Activated CD4-positive, alpha-beta memory T cell treated with anti-CD3 and anti-CD28 coated beads for 36 hours (primary cell): Measurements from ENCODE around the gene NHLRC2. TPM values are rescaled to one million over a fixed set of nuclear protein-coding genes. Genes with fewer than 3 reads are reported as not detected.

Experiments used
- CTCF ChIA-PET: fragments of 350-600 bp; sonication (Branson Sonifier 250); formaldehyde crosslinking; loops from one replicate; lab custom pipeline; 2021; ENCODE audit warnings: antibody characterized with exemption, inconsistent platforms; lab: Charles Lee
- POLR2A ChIA-PET: fragments of 350-600 bp; sonication (Branson Sonifier 250); formaldehyde crosslinking; loops from one replicate; lab custom pipeline; 2021; ENCODE audit warnings: antibody characterized with exemption; lab: Charles Lee
- DNase-seq: peaks from one replicate; pipeline ENCODE4 v3.0.0-alpha.2; 2020
- H3K27ac Mint-ChIP-seq: one replicate; pipeline ENCODE4 v1.8.0; 2021; ENCODE audit warnings: mixed read lengths
- H3K27me3 Mint-ChIP-seq: one replicate; pipeline ENCODE4 v1.8.0; 2021; ENCODE audit warnings: mixed read lengths
- H3K36me3 Mint-ChIP-seq: one replicate; pipeline ENCODE4 v1.8.0; 2021; ENCODE audit warnings: mixed read lengths
- H3K4me1 Mint-ChIP-seq: one replicate; pipeline ENCODE4 v1.8.0; 2021; ENCODE audit warnings: low read depth, mixed read lengths
- H3K4me3 Mint-ChIP-seq: one replicate; pipeline ENCODE4 v1.8.0; 2021; ENCODE audit warnings: mild to moderate bottlenecking, mixed read lengths
- H3K9me3 Mint-ChIP-seq: one replicate; pipeline ENCODE4 v1.8.0; 2021; ENCODE audit warnings: mixed read lengths
- intact Hi-C: fragments of 100-400 bp; cut with micrococcal nuclease; formaldehyde crosslinking; loops from one replicate; pipeline ENCODE4 v1.15.1; 2023
- total RNA-seq, 2 experiments: library from RNA; stranded (reverse); gene quantifications; one replicate each; pipeline ENCODE4 v1.2.3, GENCODE V29; 2021

Gene NHLRC2
- total RNA-seq, 2 experiments from 2014 or later, result 21.8 to 23.7 TPM

DNA sequence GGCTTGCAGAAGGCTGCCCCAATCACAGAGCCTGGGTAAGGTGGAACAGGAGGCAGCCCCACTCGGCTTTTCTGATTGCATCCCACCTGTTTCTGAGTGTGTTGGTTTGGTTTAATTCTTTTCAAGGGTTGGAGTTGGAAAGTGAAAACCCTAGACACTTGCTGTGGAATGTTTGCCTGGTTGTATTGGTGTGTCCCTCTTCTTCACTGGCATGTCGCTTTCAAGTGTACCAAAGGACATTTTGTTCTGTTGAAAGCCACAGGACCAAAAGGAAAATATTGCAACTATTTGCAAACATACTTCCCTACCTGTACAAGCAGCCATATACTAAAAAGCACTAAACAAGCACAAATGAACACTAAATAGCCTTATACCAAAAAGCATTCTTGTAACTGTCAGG is 60.5 kb downstream of the NHLRC2 start:
- POLR2A ChIA-PET, result no interaction called here
- Mint-ChIP-seq H3K4me3 (no peak overlapping the region), H3K9me3 (no peaks in the 10 kb centered on the region), H3K27me3 (no peaks in the 10 kb centered on the region), H3K4me1 (no peaks in the 10 kb centered on the region), H3K27ac (no peak overlapping the region), H3K36me3 (peaks cover 11% of the 10 kb centered on the region)
- intact Hi-C loops, result no loop called here
- CTCF ChIA-PET, result no interaction called here
- no peak for DNase-seq

- Mint-ChIP-seq H3K9me3 (no peaks in the 10 kb centered on the region), H3K4me1 (no peaks in the 10 kb centered on the region), H3K27me3 (no peaks in the 10 kb centered on the region), H3K27ac (no peak overlapping the region), H3K36me3 (peaks cover 11% of the 10 kb centered on the region), H3K4me3 (no peak overlapping the region)
- POLR2A ChIA-PET, result no interaction called here
- CTCF ChIA-PET, result interaction anchor here (0.6 kb wide), 1 partner anchor 34 kb away, joined by 3 read pairs; no protein-coding TSS in a partner anchor
- no peak for DNase-seq
- intact Hi-C loops, result no loop called here
These were observed 61.1 kb downstream of the NHLRC2 start for GRCh38 chr10:113915540-113915939.

DNA sequence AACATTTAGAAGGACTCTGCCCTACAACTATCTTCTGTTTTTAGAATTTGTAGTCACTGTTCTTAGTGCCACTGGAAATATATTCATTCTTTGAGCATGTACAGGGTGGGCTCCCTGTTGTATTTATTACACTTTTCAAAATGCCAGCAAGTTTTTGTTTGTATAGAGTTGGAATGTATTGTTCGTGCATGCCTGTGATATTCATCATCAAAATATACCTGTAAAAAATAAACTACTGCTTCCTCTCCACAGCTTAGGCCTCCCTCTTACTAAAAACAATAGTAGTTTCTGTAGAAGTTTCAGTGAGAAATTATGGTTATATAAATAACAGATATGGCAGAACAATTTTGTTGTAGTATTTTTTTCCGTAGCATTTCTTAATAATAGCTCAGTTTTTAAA is 61.6 kb downstream of the NHLRC2 start:
- no peak overlapping the region for H3K4me3 Mint-ChIP-seq
- H3K27ac Mint-ChIP-seq, result no peak overlapping the region
- H3K9me3 Mint-ChIP-seq, result no peaks in the 10 kb centered on the region
- no peaks in the 10 kb centered on the region for H3K4me1 Mint-ChIP-seq
- ChIA-PET CTCF (interaction anchor here (0.6 kb wide), 1 partner anchor 34 kb away, joined by 3 read pairs; no protein-coding TSS in a partner anchor), POLR2A (no interaction called here)
- peaks cover 11% of the 10 kb centered on the region for H3K36me3 Mint-ChIP-seq
- no peak for DNase-seq
- intact Hi-C loops, result no loop called here
- H3K27me3 Mint-ChIP-seq, result no peaks in the 10 kb centered on the region

DNA sequence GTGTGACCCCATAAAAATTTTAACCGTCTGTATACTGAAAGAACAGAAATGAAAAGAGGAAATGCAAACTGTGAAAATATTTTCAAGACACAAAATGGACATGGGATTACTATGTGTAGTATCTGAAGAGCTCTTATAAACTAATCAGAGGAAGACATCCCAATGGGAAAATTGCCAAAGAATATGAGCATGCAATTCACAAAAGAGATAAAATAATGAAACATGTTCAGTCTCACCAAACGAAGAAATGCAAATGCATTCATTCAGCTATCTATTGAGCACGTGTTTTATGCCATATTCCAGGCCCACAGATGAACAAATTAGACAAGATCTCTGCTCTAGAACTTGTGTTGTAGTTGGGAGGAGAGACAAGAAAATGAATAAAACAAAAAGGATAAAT is 63.2 kb downstream of the NHLRC2 start:
- H3K4me3 Mint-ChIP-seq, result no peak overlapping the region
- no peaks in the 10 kb centered on the region for H3K27me3 Mint-ChIP-seq
- no peaks in the 10 kb centered on the region for H3K9me3 Mint-ChIP-seq
- no peak for DNase-seq
- ChIA-PET CTCF (no interaction called here), POLR2A (no interaction called here)
- H3K27ac Mint-ChIP-seq, result no peak overlapping the region
- no peaks in the 10 kb centered on the region for H3K4me1 Mint-ChIP-seq
- H3K36me3 Mint-ChIP-seq, result peaks cover 8% of the 10 kb centered on the region
- intact Hi-C loops, result no loop called here

- Mint-ChIP-seq H3K4me1 (no peaks in the 10 kb centered on the region), H3K27ac (no peak overlapping the region), H3K4me3 (no peak overlapping the region), H3K27me3 (peaks cover 5% of the 10 kb centered on the region), H3K36me3 (peaks cover 15% of the 10 kb centered on the region), H3K9me3 (peaks cover 9% of the 10 kb centered on the region)
- no peak for DNase-seq
- intact Hi-C loops, result loop anchor here (10.0 kb wide), 1 partner anchor 125 kb away; no protein-coding TSS in a partner anchor
- POLR2A ChIA-PET, result no interaction called here
- CTCF ChIA-PET, result no interaction called here
These were observed 65.7 kb downstream of the NHLRC2 start for GRCh38 chr10:113920114-113920513.

GRCh38 chr10:113920875-113921274 is 66.4 kb downstream of the NHLRC2 start:
- peaks cover 12% of the 10 kb centered on the region for H3K9me3 Mint-ChIP-seq
- no peak overlapping the region for H3K27ac Mint-ChIP-seq
- H3K27me3 Mint-ChIP-seq, result peaks cover 7% of the 10 kb centered on the region
- no peak overlapping the region for H3K4me3 Mint-ChIP-seq
- peaks cover 16% of the 10 kb centered on the region for H3K36me3 Mint-ChIP-seq
- H3K4me1 Mint-ChIP-seq, result no peaks in the 10 kb centered on the region
- intact Hi-C loops, result loop anchor here (10.0 kb wide), 1 partner anchor 126 kb away; no protein-coding TSS in a partner anchor
- no peak for DNase-seq
- ChIA-PET POLR2A (no interaction called here), CTCF (no interaction called here)

GRCh38 chr10:113921561-113922370 is 67.3 kb downstream of the NHLRC2 start:
- intact Hi-C loops, result loop anchor here (10.0 kb wide), 1 partner anchor 127 kb away; no protein-coding TSS in a partner anchor
- no peak for DNase-seq
- no peak overlapping the region for H3K4me3 Mint-ChIP-seq
- no peaks in the 10 kb centered on the region for H3K4me1 Mint-ChIP-seq
- ChIA-PET CTCF (interaction anchor here (0.9 kb wide), 1 partner anchor 181 kb away, joined by 3 read pairs; no protein-coding TSS in a partner anchor), POLR2A (no interaction called here)
- H3K36me3 Mint-ChIP-seq, result peaks cover 16% of the 10 kb centered on the region
- no peak overlapping the region for H3K27ac Mint-ChIP-seq
- H3K27me3 Mint-ChIP-seq, result peaks cover 9% of the 10 kb centered on the region
- peaks cover 12% of the 10 kb centered on the region for H3K9me3 Mint-ChIP-seq

DNA sequence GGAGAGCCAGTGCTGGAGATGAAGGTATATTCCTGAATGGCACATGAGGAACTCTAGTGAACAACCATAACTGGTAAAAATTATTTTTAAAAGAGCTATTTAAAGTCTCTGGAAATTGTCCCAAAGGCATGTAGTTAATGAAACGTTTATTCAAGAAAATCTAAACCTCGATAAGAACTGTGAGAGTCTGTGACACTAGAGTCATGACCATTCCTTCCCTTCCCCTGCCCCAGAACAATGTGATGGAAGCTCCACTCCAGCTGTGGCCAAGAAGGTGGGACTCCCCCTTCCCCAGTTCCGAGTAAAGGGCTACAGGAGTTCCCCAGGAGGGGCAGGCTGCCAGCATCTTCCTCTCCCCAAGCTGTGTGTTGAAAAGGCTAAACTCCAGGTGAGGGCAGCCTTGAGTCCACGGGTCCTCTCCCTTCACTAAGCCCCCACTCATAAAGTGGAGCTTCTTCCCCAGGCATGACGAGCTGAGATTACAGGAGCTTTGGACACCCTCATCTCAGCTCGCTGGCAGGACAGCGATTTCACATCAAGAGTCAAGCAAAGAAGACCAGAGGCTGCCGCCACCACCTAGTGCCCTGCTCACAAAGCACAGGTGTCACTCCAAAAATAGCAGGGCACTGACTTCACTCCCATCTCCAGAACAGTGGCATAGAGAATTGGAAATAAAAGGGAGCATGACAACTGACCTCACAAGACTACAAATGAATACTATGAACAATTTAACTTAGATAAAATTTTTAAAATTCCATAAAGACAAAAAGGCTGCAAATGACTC is 68.5 kb downstream of the NHLRC2 start:
- no peak overlapping the region for H3K27ac Mint-ChIP-seq
- H3K4me1 Mint-ChIP-seq, result no peaks in the 10 kb centered on the region
- no peak for DNase-seq
- no peak overlapping the region for H3K4me3 Mint-ChIP-seq
- POLR2A ChIA-PET, result no interaction called here
- H3K36me3 Mint-ChIP-seq, result peaks cover 11% of the 10 kb centered on the region
- peaks cover 15% of the 10 kb centered on the region for H3K27me3 Mint-ChIP-seq
- intact Hi-C loops, result loop anchor here (10.0 kb wide), 1 partner anchor 128 kb away; no protein-coding TSS in a partner anchor
- CTCF ChIA-PET, result no interaction called here
- peaks cover 12% of the 10 kb centered on the region for H3K9me3 Mint-ChIP-seq

DNA sequence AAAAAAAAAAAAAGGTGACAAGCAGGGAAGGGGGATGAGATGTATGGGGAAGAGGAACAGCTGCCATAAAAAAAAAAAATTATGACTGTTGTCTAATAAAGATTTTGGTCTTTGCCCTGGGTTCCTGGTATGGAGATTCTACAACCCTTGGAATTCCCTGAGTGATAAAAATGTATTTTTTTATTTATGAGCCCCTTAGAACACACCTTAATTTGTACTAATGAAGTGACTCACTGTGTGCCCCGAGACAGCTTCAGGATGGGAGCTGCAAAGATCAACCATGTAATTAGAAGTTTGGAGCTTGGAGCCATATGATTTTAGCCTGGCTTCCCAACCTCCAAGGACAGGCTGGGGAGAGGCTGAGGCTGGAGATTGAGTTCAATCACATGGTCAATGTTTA is 69.7 kb downstream of the NHLRC2 start:
- Mint-ChIP-seq H3K9me3 (peaks cover 12% of the 10 kb centered on the region), H3K4me3 (no peak overlapping the region), H3K27me3 (peaks cover 17% of the 10 kb centered on the region), H3K36me3 (peaks cover 8% of the 10 kb centered on the region), H3K27ac (no peak overlapping the region), H3K4me1 (no peaks in the 10 kb centered on the region)
- intact Hi-C loops, result loop anchor here (10.0 kb wide), 1 partner anchor 129 kb away; no protein-coding TSS in a partner anchor
- CTCF ChIA-PET, result no interaction called here
- POLR2A ChIA-PET, result no interaction called here
- no peak for DNase-seq

DNA sequence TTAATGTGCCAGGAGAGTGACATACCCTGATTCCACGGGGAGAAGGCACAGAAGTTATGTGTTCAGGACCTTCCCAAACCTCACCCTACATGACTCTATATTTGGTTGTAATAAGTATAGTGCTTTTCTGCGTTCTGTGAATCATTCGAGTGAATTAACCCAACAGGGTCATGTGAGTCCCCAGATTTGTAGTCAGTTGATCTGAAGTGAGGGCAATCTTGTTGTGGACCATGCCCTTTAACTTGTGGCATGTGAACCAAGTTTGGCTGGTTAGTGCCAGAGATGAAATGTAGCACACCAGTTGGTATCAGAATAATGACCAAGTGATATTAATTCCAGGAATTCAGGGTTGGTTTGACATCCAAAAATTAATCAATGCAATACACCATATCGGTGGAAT is 70.2 kb downstream of the NHLRC2 start:
- ChIA-PET CTCF (no interaction called here), POLR2A (no interaction called here)
- DNase-seq, result no peak
- Mint-ChIP-seq H3K4me1 (no peaks in the 10 kb centered on the region), H3K4me3 (no peak overlapping the region), H3K27ac (no peak overlapping the region), H3K36me3 (peaks cover 8% of the 10 kb centered on the region), H3K27me3 (peaks cover 17% of the 10 kb centered on the region), H3K9me3 (peaks cover 12% of the 10 kb centered on the region)
- intact Hi-C loops, result loop anchor here (10.0 kb wide), 1 partner anchor 130 kb away; no protein-coding TSS in a partner anchor

GRCh38 chr10:113927440-113927839 is 73.0 kb downstream of the NHLRC2 start:
- no peak for DNase-seq
- no peak overlapping the region for H3K4me3 Mint-ChIP-seq
- CTCF ChIA-PET, result no interaction called here
- POLR2A ChIA-PET, result no interaction called here
- peaks cover 12% of the 10 kb centered on the region for H3K9me3 Mint-ChIP-seq
- H3K36me3 Mint-ChIP-seq, result peaks cover 8% of the 10 kb centered on the region
- H3K27ac Mint-ChIP-seq, result no peak overlapping the region
- intact Hi-C loops, result loop anchor here (10.0 kb wide), 1 partner anchor 133 kb away; no protein-coding TSS in a partner anchor
- H3K27me3 Mint-ChIP-seq, result peaks cover 17% of the 10 kb centered on the region
- H3K4me1 Mint-ChIP-seq, result no peaks in the 10 kb centered on the region

GRCh38 chr10:113928830-113929229 is 74.4 kb downstream of the NHLRC2 start:
- peaks cover 17% of the 10 kb centered on the region for H3K27me3 Mint-ChIP-seq
- H3K4me3 Mint-ChIP-seq, result no peak overlapping the region
- H3K9me3 Mint-ChIP-seq, result peaks cover 12% of the 10 kb centered on the region
- DNase-seq, result no peak
- POLR2A ChIA-PET, result no interaction called here
- peaks cover 7% of the 10 kb centered on the region for H3K36me3 Mint-ChIP-seq
- no peaks in the 10 kb centered on the region for H3K4me1 Mint-ChIP-seq
- no peak overlapping the region for H3K27ac Mint-ChIP-seq
- intact Hi-C loops, result loop anchor here (10.0 kb wide), 1 partner anchor 134 kb away; no protein-coding TSS in a partner anchor
- CTCF ChIA-PET, result no interaction called here
